ENCODE measurements around the gene PDGFA. TPM values are rescaled to one million over a fixed set of nuclear protein-coding genes. Genes with fewer than 3 reads are reported as not detected.

Gene PDGFA
- polyA plus RNA-seq, 1 donor (not counting 4 experiments of a cell fraction or from before 2014, with no cell fraction given), result 14.8 TPM

GRCh38 chr7:479948-480499, 39.6 kb downstream of the PDGFA start:
- no peaks in the 10 kb centered on the region for H3K9me1 ChIP-seq (ENCODE audit: control insufficient read depth, extremely low read depth, insufficient read depth, low read length)
- no peak for TF ChIP-seq EZH2 (IDR thresholded peaks at IDR 0.05; ENCODE audit: low read length)
- no peak for TF ChIP-seq CTCF (optimal IDR thresholded peaks at IDR 0.05 in 1 of 3, IDR thresholded peaks at IDR 0.05 in 1 of 3, conservative IDR thresholded peaks at IDR 0.05 in 1 of 3; ENCODE audit: extremely low read depth in 1 of 3, insufficient read depth in 2 of 3, low read length in 3 of 3)
- H3K27me3 ChIP-seq (ENCODE audit: control insufficient read depth, extremely low read depth, insufficient read depth, low read length), result no peaks in the 10 kb centered on the region
- no peak overlapping the region for H3K4me2 ChIP-seq (ENCODE audit: control insufficient read depth, extremely low read depth, insufficient read depth, low read depth, low read length)
- FAIRE-seq (no peak), DNase-seq (ENCODE audit: low read depth, low spot score) (no peak)
- no peak overlapping the region for H3K27ac ChIP-seq (ENCODE audit: control insufficient read depth, insufficient read depth, low read length)
- no peaks in the 10 kb centered on the region for H4K20me1 ChIP-seq (ENCODE audit: control insufficient read depth, extremely low read depth, insufficient read depth, low read length)
- peaks cover 2% of the 10 kb centered on the region for H3K4me1 ChIP-seq (ENCODE audit: control insufficient read depth, extremely low read depth, insufficient read depth, low read length)
- H3K4me3 ChIP-seq (ENCODE audit: control insufficient read depth in 2 of 3, extremely low read depth in 1 of 3, insufficient read depth in 2 of 3, low read depth in 1 of 3, low read length in 3 of 3), result no peak overlapping the region
- dilution Hi-C loops (cut with MboI; ENCODE audit: extremely low pct_ligation_motif_present, low sequenced_read_pairs), result loop anchor here (10.0 kb wide), 1 partner anchor 145 kb away; no protein-coding TSS in a partner anchor
- no peak overlapping the region for H2AFZ ChIP-seq (ENCODE audit: control insufficient read depth, low read length)
- no peak overlapping the region for H3K9ac ChIP-seq (ENCODE audit: control insufficient read depth, extremely low read depth, insufficient read depth, low read length)
- peaks cover 4% of the 10 kb centered on the region for H3K9me3 ChIP-seq (ENCODE audit: control insufficient read depth, low read depth, low read length)
- H3K79me2 ChIP-seq (ENCODE audit: control insufficient read depth, insufficient read depth, low read length), result no peaks in the 10 kb centered on the region
- no peaks in the 10 kb centered on the region for H3K36me3 ChIP-seq (ENCODE audit: control insufficient read depth in 2 of 2, extremely low read depth in 1 of 2, insufficient read depth in 2 of 2, low read length in 2 of 2)

GRCh38 chr7:479115-479947, 40.3 kb downstream of the PDGFA start:
- dilution Hi-C loops (cut with MboI; ENCODE audit: extremely low pct_ligation_motif_present, low sequenced_read_pairs), result no loop called here
- no peak overlapping the region for H3K4me2 ChIP-seq (ENCODE audit: control insufficient read depth, extremely low read depth, insufficient read depth, low read depth, low read length)
- H3K27me3 ChIP-seq (ENCODE audit: control insufficient read depth, extremely low read depth, insufficient read depth, low read length), result no peaks in the 10 kb centered on the region
- FAIRE-seq, result no peak
- peaks cover 4% of the 10 kb centered on the region for H3K9me3 ChIP-seq (ENCODE audit: control insufficient read depth, low read depth, low read length)
- H4K20me1 ChIP-seq (ENCODE audit: control insufficient read depth, extremely low read depth, insufficient read depth, low read length), result no peaks in the 10 kb centered on the region
- H2AFZ ChIP-seq (ENCODE audit: control insufficient read depth, low read length), result no peak overlapping the region
- H3K9me1 ChIP-seq (ENCODE audit: control insufficient read depth, extremely low read depth, insufficient read depth, low read length), result no peaks in the 10 kb centered on the region
- H3K9ac ChIP-seq (ENCODE audit: control insufficient read depth, extremely low read depth, insufficient read depth, low read length), result no peak overlapping the region
- H3K4me1 ChIP-seq (ENCODE audit: control insufficient read depth, extremely low read depth, insufficient read depth, low read length), result no peaks in the 10 kb centered on the region
- DNase-seq (ENCODE audit: low read depth, low spot score), result no peak
- no peaks in the 10 kb centered on the region for H3K79me2 ChIP-seq (ENCODE audit: control insufficient read depth, insufficient read depth, low read length)
- H3K4me3 ChIP-seq (ENCODE audit: control insufficient read depth in 2 of 3, extremely low read depth in 1 of 3, insufficient read depth in 2 of 3, low read depth in 1 of 3, low read length in 3 of 3), result no peak overlapping the region
- H3K27ac ChIP-seq (ENCODE audit: control insufficient read depth, insufficient read depth, low read length), result no peak overlapping the region
- TF ChIP-seq CTCF (optimal IDR thresholded peaks at IDR 0.05 in 1 of 3, IDR thresholded peaks at IDR 0.05 in 1 of 3, conservative IDR thresholded peaks at IDR 0.05 in 1 of 3; ENCODE audit: extremely low read depth in 1 of 3, insufficient read depth in 2 of 3, low read length in 3 of 3) (no peak), EZH2 (IDR thresholded peaks at IDR 0.05; ENCODE audit: low read length) (no peak)
- H3K36me3 ChIP-seq (ENCODE audit: control insufficient read depth in 2 of 2, extremely low read depth in 1 of 2, insufficient read depth in 2 of 2, low read length in 2 of 2), result no peaks in the 10 kb centered on the region
